ENCODE measurements around the gene ZNF169. TPM values are rescaled to one million over a fixed set of nuclear protein-coding genes. Genes with fewer than 3 reads are reported as not detected.
"Not testable (repeated sequence)": the region's sequence is repeated elsewhere in the genome, so short reads cannot be mapped to it uniquely, and the experiment has no call there.

The ZNF169 gene
- total and polyA plus RNA-seq, 2 donors (not counting 1 experiment from before 2014, with no cell fraction given), result 19.0 to 26.9 TPM

DNA sequence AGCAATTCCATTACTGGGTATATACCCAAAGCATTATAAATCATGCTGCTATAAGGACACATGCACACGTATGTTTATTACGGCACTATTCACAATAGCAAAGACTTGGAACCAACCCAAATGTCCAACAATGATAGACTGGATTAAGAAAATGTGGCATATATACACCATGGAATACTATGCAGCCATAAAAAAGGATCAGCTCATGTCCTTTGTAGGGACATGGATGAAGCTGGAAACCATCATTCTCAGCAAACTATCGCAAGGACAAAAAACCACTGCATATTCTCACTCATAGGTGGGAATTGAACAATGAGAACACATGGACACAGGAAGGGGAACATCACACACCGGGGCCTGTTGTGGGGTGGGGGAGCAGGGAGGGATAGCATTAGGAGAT is 18.0 kb upstream of the ZNF169 start:
- H3K79me2 ChIP-seq (ENCODE audit: control insufficient read depth, insufficient read depth, low read length); CTCF ChIA-PET; H3K27ac Mint-ChIP-seq; H3K27me3 ChIP-seq (replicated peaks in 1 of 4; ENCODE audit: control extremely low read depth in 1 of 4, control insufficient read depth in 3 of 4, insufficient read depth in 4 of 4, low read length in 3 of 4); H4K20me1 ChIP-seq (ENCODE audit: control insufficient read depth, insufficient read depth, low read length, poor library complexity, severe bottlenecking); H3K4me1 Mint-ChIP-seq; H3K4me3 ChIP-seq (ENCODE audit: control extremely low read depth in 1 of 5, extremely low read depth in 1 of 5, insufficient read depth in 1 of 5, low read depth in 2 of 5, low read length in 4 of 5); H2AFZ ChIP-seq (ENCODE audit: insufficient read depth, low read depth, low read length, poor library complexity, severe bottlenecking); H3K4me3 Mint-ChIP-seq; H3K9me3 ChIP-seq (ENCODE audit: control extremely low read depth in 1 of 3, control insufficient read depth in 2 of 3, insufficient read depth in 1 of 3, low read length in 2 of 3); ATAC-seq (ENCODE audit: low read depth); DNase-seq; H3K27ac ChIP-seq (ENCODE audit: low read length in 2 of 2); intact Hi-C loops (cut with micrococcal nuclease); H3K9ac ChIP-seq (ENCODE audit: low read length); H3K4me1 ChIP-seq (ENCODE audit: control insufficient read depth in 2 of 2, insufficient read depth in 2 of 2, low read length in 2 of 2); H3K4me2 ChIP-seq (replicated peaks; ENCODE audit: low read depth, low read length, poor library complexity, severe bottlenecking); H3K9me3 Mint-ChIP-seq (ENCODE audit: insufficient read depth); H3K36me3 ChIP-seq (replicated peaks in 1 of 2; ENCODE audit: control extremely low read depth in 1 of 2, control insufficient read depth in 1 of 2, extremely low read depth in 1 of 2, insufficient read depth in 2 of 2, low read length in 1 of 2); POLR2A ChIA-PET: not testable (repeated sequence)
- WGBS (ENCODE audit: insufficient coverage), result no CpG with 5 or more reads among the region's 4 CpGs
- peaks cover 16% of the 10 kb centered on the region for H3K27me3 Mint-ChIP-seq

DNA sequence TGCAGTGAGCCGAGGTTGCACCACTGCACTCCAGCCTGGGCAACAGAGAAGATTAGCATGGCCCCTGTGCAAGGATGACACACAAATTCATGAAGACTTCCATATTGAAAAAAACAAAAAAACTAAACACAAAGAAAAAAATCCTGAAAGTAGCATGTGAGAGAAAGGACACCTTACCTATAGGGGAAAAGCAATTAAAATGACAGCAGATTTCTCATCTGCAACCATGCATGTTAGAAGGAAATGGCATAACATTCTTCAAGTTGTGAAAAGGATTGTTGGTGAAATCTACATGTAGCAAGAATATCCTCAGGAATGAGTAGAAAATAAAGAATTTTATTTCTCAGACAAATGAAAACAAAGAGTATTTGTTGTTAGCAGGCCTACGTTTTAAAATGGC is 13.4 kb upstream of the ZNF169 start:
- Mint-ChIP-seq H3K27me3 (peaks cover 30% of the 10 kb centered on the region), H3K9me3 (ENCODE audit: insufficient read depth) (peaks cover 4% of the 10 kb centered on the region), H3K27ac (no peak overlapping the region), H3K4me3 (no peak overlapping the region), H3K4me1 (no peaks in the 10 kb centered on the region)
- H3K9ac ChIP-seq (ENCODE audit: low read length), result no peak overlapping the region
- ChIA-PET CTCF (no interaction called here), POLR2A (no interaction called here)
- no peak overlapping the region for H2AFZ ChIP-seq (ENCODE audit: insufficient read depth, low read depth, low read length, poor library complexity, severe bottlenecking)
- no peaks in the 10 kb centered on the region for H3K79me2 ChIP-seq (ENCODE audit: control insufficient read depth, insufficient read depth, low read length)
- intact Hi-C loops (cut with micrococcal nuclease), result no loop called here
- ATAC-seq (ENCODE audit: low read depth) (no peak), DNase-seq (no peak)
- H3K4me2 ChIP-seq (replicated peaks; ENCODE audit: low read depth, low read length, poor library complexity, severe bottlenecking), result no peak overlapping the region
- WGBS (ENCODE audit: insufficient coverage), result no CpG with 5 or more reads among the region's 2 CpGs
- no peaks in the 10 kb centered on the region for H3K27me3 ChIP-seq (replicated peaks in 1 of 4; ENCODE audit: control extremely low read depth in 1 of 4, control insufficient read depth in 3 of 4, insufficient read depth in 4 of 4, low read length in 3 of 4)
- no peak overlapping the region for H3K27ac ChIP-seq (ENCODE audit: low read length in 2 of 2)
- H4K20me1 ChIP-seq (ENCODE audit: control insufficient read depth, insufficient read depth, low read length, poor library complexity, severe bottlenecking), result no peaks in the 10 kb centered on the region
- H3K4me1 ChIP-seq (ENCODE audit: control insufficient read depth in 2 of 2, insufficient read depth in 2 of 2, low read length in 2 of 2), result no peaks in the 10 kb centered on the region
- no peak overlapping the region for H3K4me3 ChIP-seq (ENCODE audit: control extremely low read depth in 1 of 5, extremely low read depth in 1 of 5, insufficient read depth in 1 of 5, low read depth in 2 of 5, low read length in 4 of 5)
- H3K36me3 ChIP-seq (replicated peaks in 1 of 2; ENCODE audit: control extremely low read depth in 1 of 2, control insufficient read depth in 1 of 2, extremely low read depth in 1 of 2, insufficient read depth in 2 of 2, low read length in 1 of 2), result no peaks in the 10 kb centered on the region
- H3K9me3 ChIP-seq (ENCODE audit: control extremely low read depth in 1 of 3, control insufficient read depth in 2 of 3, insufficient read depth in 1 of 3, low read length in 2 of 3), result no peaks in the 10 kb centered on the region
- TF ChIP-seq, protein P1, sequence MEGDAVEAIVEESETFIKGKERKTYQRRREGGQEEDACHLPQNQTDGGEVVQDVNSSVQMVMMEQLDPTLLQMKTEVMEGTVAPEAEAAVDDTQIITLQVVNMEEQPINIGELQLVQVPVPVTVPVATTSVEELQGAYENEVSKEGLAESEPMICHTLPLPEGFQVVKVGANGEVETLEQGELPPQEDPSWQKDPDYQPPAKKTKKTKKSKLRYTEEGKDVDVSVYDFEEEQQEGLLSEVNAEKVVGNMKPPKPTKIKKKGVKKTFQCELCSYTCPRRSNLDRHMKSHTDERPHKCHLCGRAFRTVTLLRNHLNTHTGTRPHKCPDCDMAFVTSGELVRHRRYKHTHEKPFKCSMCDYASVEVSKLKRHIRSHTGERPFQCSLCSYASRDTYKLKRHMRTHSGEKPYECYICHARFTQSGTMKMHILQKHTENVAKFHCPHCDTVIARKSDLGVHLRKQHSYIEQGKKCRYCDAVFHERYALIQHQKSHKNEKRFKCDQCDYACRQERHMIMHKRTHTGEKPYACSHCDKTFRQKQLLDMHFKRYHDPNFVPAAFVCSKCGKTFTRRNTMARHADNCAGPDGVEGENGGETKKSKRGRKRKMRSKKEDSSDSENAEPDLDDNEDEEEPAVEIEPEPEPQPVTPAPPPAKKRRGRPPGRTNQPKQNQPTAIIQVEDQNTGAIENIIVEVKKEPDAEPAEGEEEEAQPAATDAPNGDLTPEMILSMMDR (IDR thresholded peaks at IDR 0.05), result no peak
- TF ChIP-seq EZH2 (IDR thresholded peaks at IDR 0.05; ENCODE audit: borderline replicate concordance, insufficient read depth, low read depth, low read length, poor library complexity, severe bottlenecking), result no peak

Measured in B cell (primary cell).